Measurements from ENCODE around the gene ZMAT5. TPM values are rescaled to one million over a fixed set of nuclear protein-coding genes. Genes with fewer than 3 reads are reported as not detected.

The ZMAT5 gene
- total and polyA plus RNA-seq, 9 of the 15 experiments (the other 6 are each of a cell fraction or from before 2014, with no cell fraction given) = 2.0 to 25.2 (median 11.9) TPM

DNA sequence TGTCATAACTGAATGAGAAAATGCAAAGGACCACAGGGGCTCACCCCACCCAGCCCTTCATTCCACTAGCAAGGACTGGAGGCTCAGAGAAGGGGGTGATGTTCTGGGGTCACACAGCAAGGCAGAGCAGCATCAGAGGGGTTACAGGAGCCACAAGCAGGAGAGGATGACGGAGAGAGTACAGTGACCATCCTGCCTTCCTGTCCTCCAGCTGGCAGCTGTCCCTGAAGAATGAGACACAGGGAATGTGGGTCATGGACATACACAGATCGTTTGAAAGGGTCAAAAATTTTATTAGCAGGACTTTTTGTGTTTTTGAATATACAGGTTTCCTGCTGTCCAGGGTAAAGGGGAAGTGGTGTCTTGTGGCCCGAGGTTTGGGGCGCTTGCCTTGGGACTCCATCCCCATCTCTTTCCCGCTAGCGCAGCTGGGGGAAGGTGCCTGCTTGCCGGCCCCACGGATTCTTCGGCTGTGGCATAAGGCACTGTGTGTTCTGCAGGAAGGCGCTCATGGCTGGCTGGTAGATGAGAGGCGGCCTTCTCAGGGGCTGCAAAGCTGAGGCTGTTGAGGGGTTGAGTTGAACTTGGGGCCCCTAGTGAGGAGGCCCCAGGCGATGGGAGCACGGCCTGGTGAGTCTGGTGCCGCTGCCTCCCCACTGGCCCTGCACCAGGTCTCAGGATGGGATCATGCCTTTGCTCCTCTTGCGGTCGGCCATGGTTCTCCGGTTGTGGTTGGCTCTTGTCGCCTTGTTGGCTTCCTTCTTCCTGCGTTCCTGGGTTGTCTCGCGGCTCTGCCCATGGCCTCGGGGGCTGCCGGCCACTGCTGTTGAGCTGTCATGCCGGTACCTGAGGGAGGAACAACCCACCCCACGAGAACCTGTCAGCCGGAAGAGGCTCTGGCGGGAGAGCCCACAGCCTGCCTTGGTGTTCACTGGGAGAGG, 21.8 kb upstream of the ZMAT5 start:
- no peak for ATAC-seq
- no peaks in the 10 kb centered on the region for H3K79me2 ChIP-seq (ENCODE audit: control insufficient read depth, insufficient read depth, low read length)
- no peaks in the 10 kb centered on the region for H4K20me1 ChIP-seq (replicated peaks; ENCODE audit: control insufficient read depth, insufficient read depth, low read length)
- ChIA-PET POLR2A (interaction anchor here (1.2 kb wide), 1 partner anchor 9 kb away, joined by 5 read pairs; no protein-coding TSS in a partner anchor), CTCF (ENCODE audit: low intra/inter-chr PET ratio) (no interaction called here)
- H3K4me2 ChIP-seq (ENCODE audit: insufficient read depth, low read length) = no peak overlapping the region
- H3K27ac ChIP-seq (ENCODE audit: extremely low read depth, low read depth, low read length) = no peak overlapping the region
- no peaks in the 10 kb centered on the region; a peak in 1 of 5 replicates for H3K4me1 ChIP-seq (replicated peaks in 1 of 2; ENCODE audit: control insufficient read depth in 2 of 2, insufficient read depth in 2 of 2, low read length in 2 of 2)
- FAIRE-seq = no peak
- no peaks in the 10 kb centered on the region for H3K9me3 ChIP-seq (replicated peaks; ENCODE audit: control insufficient read depth, insufficient read depth, low read depth, low read length)
- DNase-seq (ENCODE audit: extremely low read depth in 1 of 4, low spot score in 3 of 4) = no peak
- no peak overlapping the region for H3K9ac ChIP-seq (ENCODE audit: insufficient read depth in 1 of 2, low read depth in 2 of 2, low read length in 2 of 2)
- TF ChIP-seq CHD2 (IDR thresholded peaks at IDR 0.05; ENCODE audit: low read depth, low read length) = no peak
- TF ChIP-seq, protein P1, sequence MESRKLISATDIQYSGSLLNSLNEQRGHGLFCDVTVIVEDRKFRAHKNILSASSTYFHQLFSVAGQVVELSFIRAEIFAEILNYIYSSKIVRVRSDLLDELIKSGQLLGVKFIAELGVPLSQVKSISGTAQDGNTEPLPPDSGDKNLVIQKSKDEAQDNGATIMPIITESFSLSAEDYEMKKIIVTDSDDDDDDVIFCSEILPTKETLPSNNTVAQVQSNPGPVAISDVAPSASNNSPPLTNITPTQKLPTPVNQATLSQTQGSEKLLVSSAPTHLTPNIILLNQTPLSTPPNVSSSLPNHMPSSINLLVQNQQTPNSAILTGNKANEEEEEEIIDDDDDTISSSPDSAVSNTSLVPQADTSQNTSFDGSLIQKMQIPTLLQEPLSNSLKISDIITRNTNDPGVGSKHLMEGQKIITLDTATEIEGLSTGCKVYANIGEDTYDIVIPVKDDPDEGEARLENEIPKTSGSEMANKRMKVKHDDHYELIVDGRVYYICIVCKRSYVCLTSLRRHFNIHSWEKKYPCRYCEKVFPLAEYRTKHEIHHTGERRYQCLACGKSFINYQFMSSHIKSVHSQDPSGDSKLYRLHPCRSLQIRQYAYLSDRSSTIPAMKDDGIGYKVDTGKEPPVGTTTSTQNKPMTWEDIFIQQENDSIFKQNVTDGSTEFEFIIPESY (CRISPR knock-in tag; IDR thresholded peaks at IDR 0.05) = peak; percentile 60; the same call in 1 of the 2 replicates
- 85% methylated on average over 9 of the region's 27 CpGs for WGBS (ENCODE audit: insufficient coverage, low coverage, missing lambda C conversion rate)
- peaks cover 50% of the 10 kb centered on the region; the same call in 1 of the 3 replicates for H3K36me3 ChIP-seq (ENCODE audit: control insufficient read depth, insufficient read depth, low read length)
- in situ Hi-C loops (cut with MboI) (no loop called here), intact Hi-C loops (cut with micrococcal nuclease) (no loop called here)
- no peak overlapping the region for H2AFZ ChIP-seq (ENCODE audit: low read depth, low read length)
- no peaks in the 10 kb centered on the region for H3K9me1 ChIP-seq (ENCODE audit: control insufficient read depth, insufficient read depth, low read length)
- TSS peak; percentile 85 for BruUV-seq (replicated peaks)
- no peaks in the 10 kb centered on the region for H3K27me3 ChIP-seq (ENCODE audit: control insufficient read depth in 2 of 2, insufficient read depth in 2 of 2, low read length in 2 of 2)
- no peak overlapping the region for H3K4me3 ChIP-seq
